ENCODE data around the gene NTS.

- TF ChIP-seq CTCF (optimal IDR thresholded peaks at IDR 0.05 in 1 of 3, IDR thresholded peaks at IDR 0.05 in 1 of 3, conservative IDR thresholded peaks at IDR 0.05 in 1 of 3; ENCODE audit: extremely low read depth in 1 of 3, insufficient read depth in 2 of 3, low read length in 3 of 3) = no peak
- TF ChIP-seq EZH2 (IDR thresholded peaks at IDR 0.05; ENCODE audit: low read length) = no peak
Measured at GRCh38 chr12:85843606-85844310, 30.3 kb upstream of the NTS start.
